Subcutaneous abdominal adipose tissue (tissue), 5 donors: ENCODE results near the gene C11orf42.
A peak's percentile ranks its signal among the peaks of the same experiment; 100 is the strongest.
"Not testable (repeated sequence)": the region's sequence is repeated elsewhere in the genome, so short reads cannot be mapped to it uniquely, and the experiment has no call there.

Experiments
- H3K27ac ChIP-seq: one replicate; pipeline ENCODE4 v1.7.0; 2013; ENCODE audit warnings: low read depth, mild to moderate bottlenecking, inconsistent platforms, low read length, moderate library complexity
- H3K27me3 ChIP-seq, 5 donors: one replicate each; pipeline ENCODE4 v1.7.0; 2013; ENCODE audit warnings: low read length in 5 of 5, inconsistent platforms in 1 of 5; ENCODE audit not compliant: control insufficient read depth in 5 of 5, insufficient read depth in 4 of 5
- H3K36me3 ChIP-seq, 5 donors: one replicate each; pipeline ENCODE4 v1.7.0; 2013; ENCODE audit warnings: low read length in 5 of 5; ENCODE audit not compliant: control insufficient read depth in 5 of 5, insufficient read depth in 5 of 5
- H3K4me1 ChIP-seq, 5 donors: one replicate each; pipeline ENCODE4 v1.7.0; 2013; ENCODE audit warnings: low read length in 5 of 5, mild to moderate bottlenecking in 3 of 5, moderate library complexity in 1 of 5; ENCODE audit not compliant: control insufficient read depth in 5 of 5, insufficient read depth in 5 of 5
- H3K4me3 ChIP-seq, 5 donors: one replicate each; pipeline ENCODE4 v1.7.0; 2013; ENCODE audit warnings: low read length in 5 of 5, low read depth in 1 of 5
- H3K9ac ChIP-seq, 5 donors: one replicate each; pipeline ENCODE4 v1.7.0; 2013; ENCODE audit warnings: low read length in 5 of 5, mild to moderate bottlenecking in 4 of 5, moderate library complexity in 3 of 5
- H3K9me3 ChIP-seq, 5 donors: one replicate each; pipeline ENCODE4 v1.7.0; 2013; ENCODE audit warnings: low read length in 5 of 5; ENCODE audit not compliant: control insufficient read depth in 5 of 5
- donor health status: healthy.
- donor health status: healthy.
- donor health status: healthy.
- donor health status: healthy.
- donor health status: healthy.

The C11orf42 gene

GRCh38 chr11:6234387-6235107, 29.2 kb downstream of the C11orf42 start, which contains the start of gene FHIP1B:
Gene FHIP1B, minus strand, starts transcription at chr11:6234636. Its CDS starts 10,120 bp downstream, at chr11:6224516.
- Histone ChIP-seq H3K9me3 (no peaks in the 10 kb centered on the region), H3K4me3 (peak within 1 kb of the TSS; percentile 91 to 97 (median 94)), H3K36me3 (no peaks in the 10 kb centered on the region), H3K27ac (peak within 1 kb of the TSS; percentile 74), H3K9ac (peak within 1 kb of the TSS; percentile 30 to 95 (median 85)), H3K4me1 (peaks cover 0 to 23% (median 21%) of the 10 kb centered on the region in 5 donors), H3K27me3 (no peaks in the 10 kb centered on the region)

GRCh38 chr11:6237266-6237665, 31.9 kb downstream of the C11orf42 start:
- Histone ChIP-seq H3K27ac (no peak overlapping the region), H3K4me1 (peaks cover 0 to 25% (median 14%) of the 10 kb centered on the region in 5 donors), H3K36me3 (no peaks in the 10 kb centered on the region), H3K9me3 (no peaks in the 10 kb centered on the region), H3K9ac (no peak overlapping the region), H3K4me3 (no peak overlapping the region), H3K27me3 (no peaks in the 10 kb centered on the region)

GRCh38 chr11:6237761-6238302, 32.5 kb downstream of the C11orf42 start:
- no peak overlapping the region for H3K27ac ChIP-seq
- H3K4me3 ChIP-seq, result no peak overlapping the region
- peaks cover 0 to 25% (median 14%) of the 10 kb centered on the region in 5 donors for H3K4me1 ChIP-seq
- no peaks in the 10 kb centered on the region for H3K9me3 ChIP-seq
- H3K36me3 ChIP-seq, result no peaks in the 10 kb centered on the region
- H3K27me3 ChIP-seq, result no peaks in the 10 kb centered on the region
- H3K9ac ChIP-seq, result no peak overlapping the region

- H3K4me1 ChIP-seq, result peaks cover 0 to 14% (median 8%) of the 10 kb centered on the region in 5 donors
- peaks cover 0 to under 1% (median 0%) of the 10 kb centered on the region in 5 donors for H3K27me3 ChIP-seq
- H3K36me3 ChIP-seq, result no peaks in the 10 kb centered on the region
- H3K9me3 ChIP-seq, result no peaks in the 10 kb centered on the region
- H3K4me3 ChIP-seq, result no peak within 1 kb of the TSS
- H3K9ac ChIP-seq, result no peak within 1 kb of the TSS
- no peak within 1 kb of the TSS for H3K27ac ChIP-seq
Observed at GRCh38 chr11:6238902-6239301, 33.5 kb downstream of the C11orf42 start, which contains the start of gene CNGA4. Gene CNGA4, plus strand, starts transcription at chr11:6239089. Its CDS starts 118 bp downstream, at chr11:6239207.

- Histone ChIP-seq H3K4me3 (no peak overlapping the region), H3K27ac (no peak overlapping the region), H3K27me3 (peaks cover 0 to 3% (median 0%) of the 10 kb centered on the region in 5 donors), H3K9ac (no peak overlapping the region), H3K4me1 (peaks cover 0 to 7% (median 3%) of the 10 kb centered on the region in 5 donors), H3K36me3 (no peaks in the 10 kb centered on the region), H3K9me3 (no peaks in the 10 kb centered on the region)
Observed at GRCh38 chr11:6240139-6240538, 34.8 kb downstream of the C11orf42 start.

GRCh38 chr11:6240781-6241180, 35.4 kb downstream of the C11orf42 start:
- Histone ChIP-seq H3K4me3 (no peak overlapping the region), H3K4me1 (peaks cover 0 to 4% (median 0%) of the 10 kb centered on the region in 5 donors), H3K9me3 (no peaks in the 10 kb centered on the region), H3K27ac (no peak overlapping the region), H3K27me3 (peaks cover 0 to 3% (median 0%) of the 10 kb centered on the region in 5 donors), H3K36me3 (no peaks in the 10 kb centered on the region), H3K9ac (no peak overlapping the region)

- peaks cover 0 to 3% (median 0%) of the 10 kb centered on the region in 5 donors for H3K27me3 ChIP-seq
- H3K4me1 ChIP-seq, result peaks cover 0 to 4% (median 0%) of the 10 kb centered on the region in 5 donors
- no peaks in the 10 kb centered on the region for H3K36me3 ChIP-seq
- no peak overlapping the region for H3K4me3 ChIP-seq
- no peak overlapping the region for H3K9ac ChIP-seq
- no peak overlapping the region for H3K27ac ChIP-seq
- H3K9me3 ChIP-seq, result no peaks in the 10 kb centered on the region
Observed at GRCh38 chr11:6241316-6241715, 36.0 kb downstream of the C11orf42 start.

- H3K27me3 ChIP-seq, result peaks cover 0 to 3% (median 0%) of the 10 kb centered on the region in 5 donors
- no peak overlapping the region for H3K4me3 ChIP-seq
- H3K9me3 ChIP-seq, result no peaks in the 10 kb centered on the region
- peaks cover 0 to 19% (median 11%) of the 10 kb centered on the region in 5 donors for H3K4me1 ChIP-seq
- no peaks in the 10 kb centered on the region for H3K36me3 ChIP-seq
- no peak overlapping the region for H3K27ac ChIP-seq
- H3K9ac ChIP-seq, result no peak overlapping the region
Observed at GRCh38 chr11:6245536-6245935, 40.2 kb downstream of the C11orf42 start.

- no peak overlapping the region for H3K4me3 ChIP-seq
- peaks cover 0 to 3% (median 0%) of the 10 kb centered on the region in 5 donors for H3K27me3 ChIP-seq
- H3K9ac ChIP-seq, result no peak overlapping the region
- no peak overlapping the region for H3K27ac ChIP-seq
- H3K9me3 ChIP-seq, result no peaks in the 10 kb centered on the region
- no peaks in the 10 kb centered on the region for H3K36me3 ChIP-seq
- H3K4me1 ChIP-seq, result peaks cover 2 to 34% (median 9%) of the 10 kb centered on the region in 5 donors
Observed at GRCh38 chr11:6248248-6248647, 42.9 kb downstream of the C11orf42 start.

- H3K27ac ChIP-seq, H3K9ac ChIP-seq, H3K27me3 ChIP-seq, H3K4me3 ChIP-seq, H3K9me3 ChIP-seq, H3K36me3 ChIP-seq: not testable (repeated sequence)
- peaks cover 2 to 34% (median 9%) of the 10 kb centered on the region in 5 donors for H3K4me1 ChIP-seq
Observed at GRCh38 chr11:6248897-6249296, 43.5 kb downstream of the C11orf42 start.
